ENCODE data around the gene CMSS1. TPM values are rescaled to one million over a fixed set of nuclear protein-coding genes. Genes with fewer than 3 reads are reported as not detected.
A peak's percentile ranks its signal among the peaks of the same experiment; 100 is the strongest.

Gene CMSS1
- total RNA-seq, 2 donors from 2014 or later, result 18.1 to 22.7 TPM

DNA sequence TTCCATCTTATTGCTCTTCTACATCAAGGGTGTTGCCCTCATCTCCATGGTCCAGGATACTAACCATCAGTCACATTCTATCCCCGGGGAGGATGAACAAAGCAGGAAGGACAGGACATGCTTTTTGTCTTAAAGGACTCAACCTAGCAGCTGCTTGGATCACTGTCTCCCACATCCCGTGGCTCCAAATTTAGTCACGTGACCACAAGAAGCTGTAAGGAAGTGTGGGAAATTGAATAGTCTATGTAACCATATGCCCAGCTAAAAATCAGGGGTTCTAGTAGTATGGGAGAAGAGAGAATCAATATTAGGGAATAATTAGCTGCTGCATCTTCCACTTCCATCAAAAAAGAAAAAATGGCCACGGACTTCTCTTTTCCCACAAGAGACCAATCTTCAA lies 18.2 kb upstream of the CMSS1 start:
- H3K27me3 ChIP-seq (replicated peaks; ENCODE audit: insufficient read depth), result no peaks in the 10 kb centered on the region
- no peak overlapping the region for H3K27ac ChIP-seq
- H3K4me1 ChIP-seq (ENCODE audit: control insufficient read depth in 1 of 2, low read depth in 2 of 2), result no peaks in the 10 kb centered on the region
- H3K36me3 ChIP-seq, result no peaks in the 10 kb centered on the region
- ATAC-seq (ENCODE audit: insufficient number of reproducible peaks, low FRiP score, low read depth), result no peak
- no peak overlapping the region for H3K4me3 ChIP-seq
- H3K9me3 ChIP-seq, result no peaks in the 10 kb centered on the region
- DNase-seq (ENCODE audit: low spot score), result no peak
- TF ChIP-seq, protein P1, sequence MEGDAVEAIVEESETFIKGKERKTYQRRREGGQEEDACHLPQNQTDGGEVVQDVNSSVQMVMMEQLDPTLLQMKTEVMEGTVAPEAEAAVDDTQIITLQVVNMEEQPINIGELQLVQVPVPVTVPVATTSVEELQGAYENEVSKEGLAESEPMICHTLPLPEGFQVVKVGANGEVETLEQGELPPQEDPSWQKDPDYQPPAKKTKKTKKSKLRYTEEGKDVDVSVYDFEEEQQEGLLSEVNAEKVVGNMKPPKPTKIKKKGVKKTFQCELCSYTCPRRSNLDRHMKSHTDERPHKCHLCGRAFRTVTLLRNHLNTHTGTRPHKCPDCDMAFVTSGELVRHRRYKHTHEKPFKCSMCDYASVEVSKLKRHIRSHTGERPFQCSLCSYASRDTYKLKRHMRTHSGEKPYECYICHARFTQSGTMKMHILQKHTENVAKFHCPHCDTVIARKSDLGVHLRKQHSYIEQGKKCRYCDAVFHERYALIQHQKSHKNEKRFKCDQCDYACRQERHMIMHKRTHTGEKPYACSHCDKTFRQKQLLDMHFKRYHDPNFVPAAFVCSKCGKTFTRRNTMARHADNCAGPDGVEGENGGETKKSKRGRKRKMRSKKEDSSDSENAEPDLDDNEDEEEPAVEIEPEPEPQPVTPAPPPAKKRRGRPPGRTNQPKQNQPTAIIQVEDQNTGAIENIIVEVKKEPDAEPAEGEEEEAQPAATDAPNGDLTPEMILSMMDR (IDR thresholded peaks at IDR 0.05), result no peak

DNA sequence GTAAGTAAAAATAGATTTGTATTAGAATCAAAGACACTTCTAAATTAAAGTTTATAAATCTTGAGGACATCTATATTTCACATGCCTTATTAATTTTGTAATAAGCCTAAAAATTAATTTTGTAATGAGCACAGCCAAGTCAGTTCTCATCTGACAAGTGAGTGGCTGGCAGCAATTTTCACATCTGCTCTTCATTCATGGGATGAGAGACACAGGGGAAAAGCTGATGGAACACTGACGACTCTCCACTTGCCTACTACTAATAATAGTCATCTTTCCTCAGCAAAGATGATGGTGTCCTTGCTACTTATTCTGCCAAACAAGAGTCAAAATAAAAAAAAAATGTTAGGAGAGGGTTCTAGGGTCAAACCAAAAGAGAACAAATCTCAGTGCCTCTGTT lies 14.4 kb upstream of the CMSS1 start:
- H3K36me3 ChIP-seq, result no peaks in the 10 kb centered on the region

DNA sequence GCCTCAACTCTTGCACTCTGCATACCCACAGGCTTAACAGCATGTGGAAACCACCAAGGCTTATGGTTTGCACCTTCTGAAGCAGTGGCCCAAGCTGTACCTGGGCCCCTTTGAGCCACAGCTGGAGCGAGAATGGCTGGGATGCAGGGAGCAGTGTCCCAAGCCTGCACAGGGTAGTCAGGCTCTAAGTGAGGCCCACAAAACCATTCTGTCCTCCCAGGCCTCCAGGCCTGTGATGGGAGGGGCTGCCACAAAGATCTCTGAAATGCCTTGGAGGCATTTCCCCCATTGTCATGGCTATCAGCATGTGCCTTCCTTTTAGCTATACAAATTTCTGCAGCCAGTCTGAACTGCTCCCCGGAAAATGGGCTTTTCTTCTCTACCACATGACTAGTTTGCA lies 12.5 kb upstream of the CMSS1 start:
- no peak overlapping the region for H3K4me3 ChIP-seq
- DNase-seq (ENCODE audit: low spot score), result no peak
- no peak for ATAC-seq (ENCODE audit: insufficient number of reproducible peaks, low FRiP score, low read depth)
- TF ChIP-seq, protein P1 (IDR thresholded peaks at IDR 0.05), result no peak
- peaks cover 8% of the 10 kb centered on the region for H3K9me3 ChIP-seq
- H3K4me1 ChIP-seq (ENCODE audit: control insufficient read depth in 1 of 2, low read depth in 2 of 2), result no peaks in the 10 kb centered on the region
- no peak overlapping the region for H3K27ac ChIP-seq
- no peaks in the 10 kb centered on the region for H3K27me3 ChIP-seq (replicated peaks; ENCODE audit: insufficient read depth)
- H3K36me3 ChIP-seq, result no peaks in the 10 kb centered on the region

More for the DNA sequence above, 14.4 kb upstream of the CMSS1 start:
- Histone ChIP-seq H3K27ac (no peak overlapping the region), H3K9me3 (peaks cover 8% of the 10 kb centered on the region), H3K4me1 (ENCODE audit: control insufficient read depth in 1 of 2, low read depth in 2 of 2) (no peaks in the 10 kb centered on the region), H3K4me3 (no peak overlapping the region), H3K27me3 (replicated peaks; ENCODE audit: insufficient read depth) (no peaks in the 10 kb centered on the region)
- TF ChIP-seq, protein P1 (IDR thresholded peaks at IDR 0.05), result no peak
- DNase-seq (ENCODE audit: low spot score), result no peak
- no peak for ATAC-seq (ENCODE audit: insufficient number of reproducible peaks, low FRiP score, low read depth)

GRCh38 chr3:99808163-99808794 lies 9.4 kb upstream of the CMSS1 start:
- ATAC-seq (ENCODE audit: insufficient number of reproducible peaks, low FRiP score, low read depth) (no peak), DNase-seq (ENCODE audit: low spot score) (no peak)
- Histone ChIP-seq H3K4me1 (ENCODE audit: control insufficient read depth in 1 of 2, low read depth in 2 of 2) (peaks cover 0 to 5% of the 10 kb centered on the region in 2 donors), H3K4me3 (no peak overlapping the region), H3K9me3 (peaks cover 8% of the 10 kb centered on the region), H3K27me3 (replicated peaks; ENCODE audit: insufficient read depth) (no peaks in the 10 kb centered on the region), H3K36me3 (no peaks in the 10 kb centered on the region), H3K27ac (no peak overlapping the region)
- TF ChIP-seq, protein P1 (IDR thresholded peaks at IDR 0.05), result peak; percentile 76

GRCh38 chr3:99809565-99809964 lies 8.1 kb upstream of the CMSS1 start:
- H3K36me3 ChIP-seq, result no peaks in the 10 kb centered on the region
- no peak overlapping the region for H3K4me3 ChIP-seq
- no peaks in the 10 kb centered on the region for H3K27me3 ChIP-seq (replicated peaks; ENCODE audit: insufficient read depth)
- ATAC-seq (ENCODE audit: insufficient number of reproducible peaks, low FRiP score, low read depth), result no peak
- H3K9me3 ChIP-seq, result peaks cover 8% of the 10 kb centered on the region
- TF ChIP-seq, protein P1 (IDR thresholded peaks at IDR 0.05), result no peak
- peaks cover 0 to 5% of the 10 kb centered on the region in 2 donors for H3K4me1 ChIP-seq (ENCODE audit: control insufficient read depth in 1 of 2, low read depth in 2 of 2)
- no peak overlapping the region for H3K27ac ChIP-seq
- DNase-seq (ENCODE audit: low spot score), result no peak
